K562 (cell line): ENCODE measurements around the gene MXI1. TPM values are rescaled to one million over a fixed set of nuclear protein-coding genes. Genes with fewer than 3 reads are reported as not detected.
"Not testable (repeated sequence)": the region's sequence is repeated elsewhere in the genome, so short reads cannot be mapped to it uniquely, and the experiment has no call there.

Experiments used
- ATAC-seq: fragments of 200-7000 bp; cut with Tn5 transposase; 3 replicates; pipeline ENCODE4 v1.9.1; 2020; ENCODE audit warnings: moderate library complexity
- BruUV-seq: library from RNA; stranded (reverse); fragments of 400-500 nt; replicated peaks from 2 replicates; lab custom pipeline; 2021; lab: Mats Ljungman, UMichigan
- CTCF ChIA-PET: fragments of 300-600 bp; formaldehyde crosslinking; extraction: SDS; loops from one replicate; lab custom pipeline; 2021; ENCODE audit warnings: low intra/inter-chr PET ratio; lab: Yijun Ruan, JAX
- POLR2A ChIA-PET: fragments of 300-600, 350-650 bp; sonication (Branson Sonifier 250); formaldehyde crosslinking; extraction: SDS; loops from one replicate; lab custom pipeline; 2021; ENCODE audit warnings: antibody characterized with exemption, inconsistent platforms; lab: Yijun Ruan, JAX
- DNase-seq, 4 experiments: peaks; one replicate each; pipeline versions ENCODE4 v3.0.0 to v3.0.0-alpha.2; 2011 to 2018; ENCODE audit warnings: low spot score in 3 of 4, mixed read lengths in 3 of 4; ENCODE audit errors: extremely low read depth in 1 of 4
- FAIRE-seq: peaks from 2 replicates; lab custom pipeline; 2011; peaks lifted over from hg19 to GRCh38; lab: Jason Lieb, UNC
- H2AFZ ChIP-seq: 2 replicates; pipeline ENCODE4 v1.6.0; 2011; ENCODE audit warnings: low read depth, low read length, control low read depth, inconsistent platforms
- H3K27ac ChIP-seq: fragments of 200-600 bp; 3 replicates; pipeline ENCODE4 v1.8.0; 2011; ENCODE audit warnings: low read depth, mild to moderate bottlenecking, control low read depth, inconsistent platforms, low read length, moderate library complexity, mixed read lengths; ENCODE audit errors: extremely low read depth
- H3K27me3 ChIP-seq, 2 experiments: fragments of 300-600 bp in 1 of 2; 2 replicates in 1 of 2; 3 replicates in 1 of 2; pipeline versions ENCODE4 v1.6.0 to v1.8.0; 2011; ENCODE audit warnings: inconsistent platforms in 2 of 2, low read length in 2 of 2, mild to moderate bottlenecking in 1 of 2, mixed read lengths in 1 of 2, moderate library complexity in 1 of 2; ENCODE audit not compliant: control insufficient read depth in 2 of 2, insufficient read depth in 2 of 2
- H3K36me3 ChIP-seq: fragments of 300-600 bp; 3 replicates; pipeline ENCODE4 v1.8.0; 2011; ENCODE audit warnings: mild to moderate bottlenecking, low read length, inconsistent platforms; ENCODE audit not compliant: control insufficient read depth, insufficient read depth
- H3K4me1 ChIP-seq, 2 experiments: fragments of 200-600 bp in 1 of 2; replicated peaks in 1 of 2; 2 replicates in 1 of 2; 3 replicates in 1 of 2; pipeline versions ENCODE4 v1.5.1 to v1.8.0; 2011; ENCODE audit warnings: inconsistent platforms in 2 of 2, low read length in 2 of 2, mild to moderate bottlenecking in 1 of 2, mixed read lengths in 1 of 2, moderate library complexity in 1 of 2; ENCODE audit not compliant: control insufficient read depth in 2 of 2, insufficient read depth in 2 of 2
- H3K4me2 ChIP-seq: 2 replicates; pipeline ENCODE4 v1.6.1; 2011; ENCODE audit warnings: low read length, control low read depth, inconsistent platforms, mixed read lengths; ENCODE audit not compliant: insufficient read depth
- H3K4me3 ChIP-seq: fragments of 200-600 bp; sonication (generic), shearing (Covaris generic); 2 replicates; pipeline ENCODE4 v1.5.1; 2016; ENCODE audit warnings: control low read depth, inconsistent platforms
- H3K79me2 ChIP-seq: fragments of 200-600 bp; 3 replicates; pipeline ENCODE4 v1.8.0; 2011; ENCODE audit warnings: low read length, inconsistent platforms; ENCODE audit not compliant: control insufficient read depth, insufficient read depth
- H3K9ac ChIP-seq, 2 experiments: 2 replicates each; pipeline versions ENCODE4 v1.6.0 to v1.6.1; 2011; ENCODE audit warnings: low read depth in 2 of 2, low read length in 2 of 2, control low read depth in 1 of 2, inconsistent platforms in 1 of 2, mild to moderate bottlenecking in 1 of 2, mixed read lengths in 1 of 2; ENCODE audit not compliant: insufficient read depth in 1 of 2
- H3K9me1 ChIP-seq: one replicate; pipeline ENCODE4 v1.6.0; 2011; ENCODE audit warnings: inconsistent platforms, mild to moderate bottlenecking, low read length, moderate library complexity; ENCODE audit not compliant: control insufficient read depth, insufficient read depth
- H3K9me3 ChIP-seq: replicated peaks from 2 replicates; pipeline ENCODE4 v1.5.1; 2011; ENCODE audit warnings: low read depth, low read length, inconsistent platforms; ENCODE audit not compliant: control insufficient read depth, insufficient read depth
- H4K20me1 ChIP-seq: replicated peaks from 2 replicates; pipeline ENCODE4 v1.6.1; 2011; ENCODE audit warnings: low read length, inconsistent platforms, mixed read lengths; ENCODE audit not compliant: control insufficient read depth, insufficient read depth
- NFIC ChIP-seq: fragments of 450-650 bp; IDR thresholded peaks from 2 replicates; pipeline ENCODE4 v1.6.1; 2017; ENCODE audit warnings: mild to moderate bottlenecking, inconsistent platforms
- POLR2AphosphoS5 ChIP-seq: IDR thresholded peaks from 2 replicates; pipeline ENCODE4 v1.6.1; 2011; ENCODE audit warnings: mild to moderate bottlenecking, low read depth, low read length, moderate library complexity; ENCODE audit not compliant: control insufficient read depth, insufficient read depth
- WGBS: fragments of 100-300 bp; shearing (Covaris generic); methylation state at CpG from one replicate; pipeline ENCODE4 v1.1.6; 2016; ENCODE audit warnings: low coverage, mixed read lengths; ENCODE audit not compliant: insufficient coverage; ENCODE audit errors: missing lambda C conversion rate; 5-methylcytosine and 5-hydroxymethylcytosine counted together
- in situ Hi-C: fragments of 300-500 bp; cut with MboI; formaldehyde crosslinking; loops from 4 replicates; pipeline ENCODE4 v1.15.0; 2018; ENCODE audit warnings: inconsistent platforms, mixed read lengths
- intact Hi-C: fragments of 100-400 bp; cut with micrococcal nuclease; formaldehyde crosslinking; loops from 2 replicates; pipeline ENCODE4 v1.14.2; 2022
- polyA plus RNA-seq, 8 experiments: library from polyadenylated mRNA; depleted of rRNA in 4 of 8; stranded (reverse) in 5 of 8; unstranded in 3 of 8; fragments of >200 nt; fragmentation: Nextera tagmentation in 2 of 8; fragmentation: Illumina TruSeq in 1 of 8; extraction: Ambion mirVana in 2 of 8; extraction: Trizol in 1 of 8; gene quantifications; 2 replicates each; pipeline versions ENCODE4 v1.2.1 to v1.2.3, GENCODE V29; 2011 to 2014; ENCODE audit warnings: inconsistent platforms in 1 of 8, missing spikeins in 1 of 8
- total RNA-seq, 7 experiments: library from RNA; depleted of rRNA in 6 of 7; stranded (reverse); fragments of >200 nt in 6 of 7; fragmentation: Illumina TruSeq in 2 of 7; extraction: Trizol in 2 of 7; gene quantifications; 2 replicates each; pipeline versions ENCODE4 v1.2.1 to v1.2.3, GENCODE V29; 2011 to 2021; ENCODE audit warnings: low replicate concordance in 1 of 7

The MXI1 gene
- total and polyA plus RNA-seq, 9 of the 15 experiments (the other 6 are each of a cell fraction or from before 2014, with no cell fraction given), result 9.1 to 23.7 (median 14.8) TPM

DNA sequence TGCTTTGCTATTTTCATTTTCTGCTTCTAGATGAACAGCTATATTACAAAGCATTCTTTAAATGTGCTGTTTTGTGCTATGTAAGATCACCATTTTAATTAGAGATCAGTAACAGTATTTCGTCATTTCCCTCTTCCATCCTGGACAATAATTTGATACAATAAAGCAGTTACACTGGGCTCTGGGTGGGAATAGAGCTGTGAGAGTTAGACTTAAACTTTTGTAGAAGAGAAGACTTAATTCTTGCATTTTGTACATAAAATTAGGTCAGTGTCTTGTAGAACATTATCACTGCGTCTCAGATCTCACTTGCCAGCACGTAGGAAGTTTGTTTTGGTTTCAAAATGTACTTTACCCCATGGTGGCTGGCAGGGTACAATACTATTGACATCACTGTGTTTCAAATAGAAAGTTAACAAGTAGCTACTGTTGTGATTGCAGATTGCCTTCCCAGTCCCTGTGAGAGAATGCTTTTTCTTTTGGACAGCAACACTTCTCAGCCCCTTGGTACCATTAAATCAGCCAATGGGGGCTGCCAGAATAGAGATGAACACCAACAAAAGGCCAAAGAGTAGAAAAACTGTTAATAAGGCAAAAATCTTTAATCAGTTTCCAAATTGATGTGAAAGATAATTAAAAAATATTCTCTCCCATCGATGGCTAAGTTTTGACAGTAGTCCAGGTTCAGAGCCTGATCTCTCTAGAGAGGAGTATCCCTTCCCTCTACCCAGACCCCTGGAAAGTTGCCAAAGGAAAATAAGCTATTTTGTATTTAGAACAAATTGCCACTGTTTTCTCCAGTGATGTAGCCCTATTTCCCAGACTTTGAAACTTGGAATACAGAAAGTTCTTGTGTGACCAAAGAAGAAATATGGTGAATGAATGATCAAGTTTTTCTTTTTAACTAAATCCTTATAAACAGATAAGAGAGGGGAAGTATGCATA is 62.2 kb downstream of the MXI1 start:
- Histone ChIP-seq H3K79me2 (peaks cover 18% of the 10 kb centered on the region; the same call in 2 of the 3 replicates), H4K20me1 (no peaks in the 10 kb centered on the region), H3K9me1 (no peaks in the 10 kb centered on the region), H2AFZ (no peak overlapping the region), H3K9me3 (no peaks in the 10 kb centered on the region), H3K27me3 (no peaks in the 10 kb centered on the region), H3K4me2 (no peak overlapping the region), H3K4me3 (no peak overlapping the region), H3K27ac (no peak overlapping the region), H3K9ac (no peak overlapping the region), H3K4me1 (peaks cover 0 to 11% of the 10 kb centered on the region in 2 experiments; a peak in 3 of 5 replicates), H3K36me3 (no peaks in the 10 kb centered on the region)
- intact Hi-C loops, result no loop called here
- FAIRE-seq, result no peak
- CTCF ChIA-PET, result interaction anchor here (0.6 kb wide), 1 partner anchor 886 kb away, joined by 3 read pairs; no protein-coding TSS in a partner anchor
- WGBS, result 54% methylated on average over 4 of the region's 4 CpGs
- ATAC-seq, result no peak
- TF ChIP-seq NFIC (peak; percentile 62), POLR2AphosphoS5 (no peak)
- DNase-seq, result no peak
- no TSS peak for BruUV-seq
- POLR2A ChIA-PET, result no interaction called here
- in situ Hi-C loops, result loop anchor here (10.0 kb wide), 1 partner anchor 385 kb away; no protein-coding TSS in a partner anchor

DNA sequence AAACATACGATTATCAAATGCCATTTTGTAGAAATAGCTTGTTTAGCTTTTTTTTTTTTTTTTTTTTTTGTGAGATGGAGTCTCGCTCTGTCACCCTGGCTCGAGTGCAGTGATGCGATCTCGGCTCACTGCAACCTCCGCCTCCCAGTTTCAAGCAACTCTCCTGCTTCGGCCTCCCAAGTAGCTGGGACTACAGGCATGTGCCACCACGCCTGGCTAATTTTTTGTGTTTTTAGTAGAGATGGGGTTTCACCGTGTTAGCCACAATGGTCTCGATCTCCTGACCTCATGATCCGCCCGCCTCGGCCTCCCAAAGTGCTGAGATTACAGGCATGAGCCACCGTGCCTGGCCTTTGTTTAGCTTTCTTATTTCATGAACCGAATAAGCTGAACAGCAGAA is 65.6 kb downstream of the MXI1 start:
- POLR2A ChIA-PET, result interaction anchor here (1.2 kb wide), 1 partner anchor 9 kb away, joined by 3 read pairs; no protein-coding TSS in a partner anchor
- H3K36me3 ChIP-seq, in situ Hi-C loops, H3K27ac ChIP-seq, H3K4me2 ChIP-seq, H2AFZ ChIP-seq, BruUV-seq, intact Hi-C loops, H3K27me3 ChIP-seq, FAIRE-seq, H3K9me1 ChIP-seq, H3K9me3 ChIP-seq, ATAC-seq, H3K4me3 ChIP-seq, DNase-seq, H4K20me1 ChIP-seq, CTCF ChIA-PET, H3K9ac ChIP-seq: not testable (repeated sequence)
- H3K4me1 ChIP-seq, result peaks cover 0 to 11% of the 10 kb centered on the region in 2 experiments; a peak in 3 of 5 replicates
- WGBS, result 73% methylated on average over 12 of the region's 15 CpGs
- H3K79me2 ChIP-seq, result peaks cover 11% of the 10 kb centered on the region; the same call in 2 of the 3 replicates
